Measurements from ENCODE around the gene ZNF732. TPM values are rescaled to one million over a fixed set of nuclear protein-coding genes. Genes with fewer than 3 reads are reported as not detected.
"Not testable (repeated sequence)": the region's sequence is repeated elsewhere in the genome, so short reads cannot be mapped to it uniquely, and the experiment has no call there.

ZNF732 gene
- total RNA-seq, 2 experiments from 2014 or later = not detected

- H3K27me3 Mint-ChIP-seq = no peaks in the 10 kb centered on the region
- ChIA-PET CTCF (interaction anchor here (0.6 to 1.2 kb wide), 3 partner anchors 180 to 1647 kb away, joined by 3 read pairs; no protein-coding TSS in a partner anchor), POLR2A (interaction anchor here (0.7 to 2.1 kb wide), 2 partner anchors 118 to 191 kb away, joined by 3 to 11 read pairs; partner anchors contain the start of gene ZNF718)
- H3K27ac Mint-ChIP-seq = peak overlapping the region; percentile 38
- H3K9me3 Mint-ChIP-seq = peaks cover 12% of the 10 kb centered on the region
- no peaks in the 10 kb centered on the region for H3K36me3 Mint-ChIP-seq (ENCODE audit: low read depth)
- peak overlapping the region; percentile 79 for H3K4me3 Mint-ChIP-seq
- H3K4me1 Mint-ChIP-seq = peaks cover 9% of the 10 kb centered on the region
- peak; percentile 78 for DNase-seq
These were observed 63.0 kb downstream of the ZNF732 start for GRCh38 chr4:242121-242848.

GRCh38 chr4:241411-241810 lies 63.9 kb downstream of the ZNF732 start:
- peak overlapping the region; percentile 79 for H3K4me3 Mint-ChIP-seq
- POLR2A ChIA-PET; H3K27ac Mint-ChIP-seq; H3K9me3 Mint-ChIP-seq; DNase-seq; H3K27me3 Mint-ChIP-seq; H3K4me1 Mint-ChIP-seq; H3K36me3 Mint-ChIP-seq (ENCODE audit: low read depth); CTCF ChIA-PET: not testable (repeated sequence)

- Mint-ChIP-seq H3K4me3 (no peak overlapping the region), H3K9me3 (peaks cover 30% of the 10 kb centered on the region), H3K36me3 (ENCODE audit: low read depth) (peaks cover 7% of the 10 kb centered on the region), H3K27ac (no peak overlapping the region), H3K27me3 (no peaks in the 10 kb centered on the region), H3K4me1 (no peaks in the 10 kb centered on the region)
- CTCF ChIA-PET = interaction anchor here (1.5 kb wide), 1 partner anchor 8 kb away, joined by 3 read pairs; no protein-coding TSS in a partner anchor
- POLR2A ChIA-PET = no interaction called here
- no peak for DNase-seq
These were observed 69.2 kb downstream of the ZNF732 start for GRCh38 chr4:236028-236427.

GRCh38 chr4:234178-234577 lies 71.1 kb downstream of the ZNF732 start:
- no peaks in the 10 kb centered on the region for H3K27me3 Mint-ChIP-seq
- H3K4me1 Mint-ChIP-seq = no peaks in the 10 kb centered on the region
- CTCF ChIA-PET = no interaction called here
- H3K36me3 Mint-ChIP-seq (ENCODE audit: low read depth) = peaks cover 13% of the 10 kb centered on the region
- no peak overlapping the region for H3K4me3 Mint-ChIP-seq
- peaks cover 43% of the 10 kb centered on the region for H3K9me3 Mint-ChIP-seq
- no peak for DNase-seq
- POLR2A ChIA-PET = no interaction called here
- H3K27ac Mint-ChIP-seq = no peak overlapping the region

GRCh38 chr4:223913-224497 lies 81.3 kb downstream of the ZNF732 start:
- H3K9me3 Mint-ChIP-seq = peaks cover 35% of the 10 kb centered on the region
- DNase-seq = no peak
- H3K4me3 Mint-ChIP-seq = no peak overlapping the region
- POLR2A ChIA-PET = no interaction called here
- no peaks in the 10 kb centered on the region for H3K27me3 Mint-ChIP-seq
- no peak overlapping the region for H3K27ac Mint-ChIP-seq
- no peaks in the 10 kb centered on the region for H3K36me3 Mint-ChIP-seq (ENCODE audit: low read depth)
- CTCF ChIA-PET = no interaction called here
- no peaks in the 10 kb centered on the region for H3K4me1 Mint-ChIP-seq

Other genes starting within 250 kb of the ZNF732 start
- 1 to 10 TPM; 8.8 to 8.9 TPM for gene ZNF718, start 181.0 kb downstream of the ZNF732 start, total RNA-seq
- 10 to 100 TPM; 22.1 to 23.8 TPM for gene ZNF141, start 32.3 kb upstream of the ZNF732 start, total RNA-seq
- gene ZNF721, start 193.7 kb upstream of the ZNF732 start, total RNA-seq = 10 to 100 TPM; 34.5 to 38.1 TPM
- gene PIGG, start 193.7 kb upstream of the ZNF732 start, total RNA-seq = 10 to 100 TPM; 55.1 to 56.8 TPM